Body of pancreas (tissue), 4 donors: Measurements from ENCODE around the gene SH3PXD2A.

ENCODE experiments used
- POLR2A ChIP-seq, 3 donors: fragments of 450-650 bp; IDR thresholded peaks; one replicate each; pipeline ENCODE4 v1.6.1; 2016; ENCODE audit warnings: antibody characterized with exemption in 3 of 3, mild to moderate bottlenecking in 2 of 3
- TF ChIP-seq, protein P1 (sequence below), 7 experiments: fragments of 450-650 bp in 4 of 7; fragments of 200-600 bp in 3 of 7; sonication (generic) in 3 of 7; IDR thresholded peaks; one replicate each; pipeline ENCODE4 v1.5.1; 2016 to 2019; ENCODE audit warnings: antibody characterized with exemption in 7 of 7

DNA sequence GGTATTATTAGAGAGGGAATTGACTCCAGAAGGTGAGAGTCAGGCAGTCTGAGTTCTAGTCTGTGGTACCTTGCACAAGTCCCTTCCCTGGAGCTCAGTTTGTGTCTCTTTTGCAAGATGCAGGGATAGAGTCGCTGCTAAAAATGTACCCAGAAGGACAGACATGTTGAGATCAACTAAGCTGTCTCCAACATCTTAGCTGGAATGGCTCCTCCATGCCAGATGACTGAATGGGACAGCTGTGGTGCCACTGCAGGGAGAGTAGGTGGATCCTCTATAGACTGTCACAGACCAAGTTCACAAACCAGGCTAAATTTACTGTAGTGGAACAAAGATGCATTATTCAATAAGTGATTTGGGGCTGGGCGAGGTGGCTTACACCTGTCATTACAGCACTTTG is 241.8 kb downstream of the SH3PXD2A start:
- TF ChIP-seq, protein P1, sequence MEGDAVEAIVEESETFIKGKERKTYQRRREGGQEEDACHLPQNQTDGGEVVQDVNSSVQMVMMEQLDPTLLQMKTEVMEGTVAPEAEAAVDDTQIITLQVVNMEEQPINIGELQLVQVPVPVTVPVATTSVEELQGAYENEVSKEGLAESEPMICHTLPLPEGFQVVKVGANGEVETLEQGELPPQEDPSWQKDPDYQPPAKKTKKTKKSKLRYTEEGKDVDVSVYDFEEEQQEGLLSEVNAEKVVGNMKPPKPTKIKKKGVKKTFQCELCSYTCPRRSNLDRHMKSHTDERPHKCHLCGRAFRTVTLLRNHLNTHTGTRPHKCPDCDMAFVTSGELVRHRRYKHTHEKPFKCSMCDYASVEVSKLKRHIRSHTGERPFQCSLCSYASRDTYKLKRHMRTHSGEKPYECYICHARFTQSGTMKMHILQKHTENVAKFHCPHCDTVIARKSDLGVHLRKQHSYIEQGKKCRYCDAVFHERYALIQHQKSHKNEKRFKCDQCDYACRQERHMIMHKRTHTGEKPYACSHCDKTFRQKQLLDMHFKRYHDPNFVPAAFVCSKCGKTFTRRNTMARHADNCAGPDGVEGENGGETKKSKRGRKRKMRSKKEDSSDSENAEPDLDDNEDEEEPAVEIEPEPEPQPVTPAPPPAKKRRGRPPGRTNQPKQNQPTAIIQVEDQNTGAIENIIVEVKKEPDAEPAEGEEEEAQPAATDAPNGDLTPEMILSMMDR (IDR thresholded peaks at IDR 0.05) = no peak
- no peak for TF ChIP-seq POLR2A (IDR thresholded peaks at IDR 0.05)
